Left lung (tissue), 14 donors: ENCODE measurements around the gene EIF3CL. TPM values are rescaled to one million over a fixed set of nuclear protein-coding genes. Genes with fewer than 3 reads are reported as not detected.
A peak's percentile ranks its signal among the peaks of the same experiment; 100 is the strongest.
"Not testable (repeated sequence)": the region's sequence is repeated elsewhere in the genome, so short reads cannot be mapped to it uniquely, and the experiment has no call there.

Experiments
- ATAC-seq: fragments of 200-7000 bp; cut with Tn5 transposase; one replicate; pipeline ENCODE4 v1.9.1; 2020; ENCODE audit warnings: moderate library complexity
- DNase-seq, 4 donors: peaks; one replicate each; pipeline ENCODE4 v3.0.0-alpha.2; 2013 to 2020
- H3K27ac ChIP-seq, 2 donors: fragments of 200-600 bp; sonication (generic) in 1 of 2; one replicate each; pipeline versions ENCODE4 v1.5.0 to v1.8.0; 2020 to 2021
- H3K27me3 ChIP-seq, 2 donors: fragments of 200-600 bp; sonication (generic) in 1 of 2; one replicate each; pipeline versions ENCODE4 v1.5.0 to v1.8.0; 2020 to 2021
- H3K36me3 ChIP-seq, 2 donors: fragments of 200-600 bp; sonication (generic) in 1 of 2; one replicate each; pipeline versions ENCODE4 v1.5.0 to v1.8.0; 2020 to 2021
- H3K4me1 ChIP-seq, 2 donors: fragments of 200-600 bp; one replicate each; pipeline ENCODE4 v1.8.0; 2021
- H3K4me3 ChIP-seq, 2 donors: fragments of 200-600 bp; sonication (generic) in 1 of 2; one replicate each; pipeline versions ENCODE4 v1.5.0 to v1.8.0; 2020 to 2021; ENCODE audit warnings: mild to moderate bottlenecking in 1 of 2
- H3K9me3 ChIP-seq, 2 donors: fragments of 200-600 bp; sonication (generic) in 1 of 2; one replicate each; pipeline versions ENCODE4 v1.5.0 to v1.8.0; 2020 to 2021
- intact Hi-C, 2 donors: fragments of 100-400 bp; cut with DNase I; formaldehyde crosslinking; loops; one replicate each; pipeline versions ENCODE4 v1.11.2 to v1.14.2; 2022
- long read RNA-seq, 12 donors: library from polyadenylated mRNA in 2 of 12; unstranded in 2 of 12; transcript quantifications; one replicate each; pipeline ENCODE4 v2.0.0 and lab custom pipeline, GENCODE V29; 2019 to 2026
- polyA plus RNA-seq, 6 donors: library from polyadenylated mRNA; unstranded; fragments of 120-200 nt; gene quantifications; one replicate each; pipeline ENCODE4 v1.2.1, GENCODE V29; 2013; ENCODE audit not compliant: insufficient read length in 6 of 6
- total RNA-seq, 2 donors: library from RNA; stranded (reverse); fragmentation: NEBNext Ultra II Directional; extraction: Animal tissue kit (Norgen Biotek cat#: 25700); gene quantifications; one replicate each; pipeline ENCODE4 v1.2.1, GENCODE V29; 2021
- donor health status: DM: no; HTN: yes; CAD: no.
- donor health status: DM: no; HTN: no; CAD: no.

EIF3CL gene
- total RNA-seq: 10 to 100 TPM; 10.6 to 42.2 TPM
- 100 to 1,000 TPM in 2 of 6 donors, 10 to 100 TPM in 4; 48.6 to 107 (median 66.4) TPM for polyA plus RNA-seq
- long read RNA-seq, donor 1, transcript EIF3CL-201 (21 exons, 3,085 nt): major isoform, 10 of 522 reads
- long read RNA-seq, donor 1, partial matches to known transcripts: 462 of 522 reads
- long read RNA-seq, donor 1, other reads (novel, unspliced or antisense): 50 of 522 reads
- long read RNA-seq, donor 2, transcript EIF3CL-201 (21 exons, 3,085 nt): major isoform, 6 of 514 reads
- long read RNA-seq, donor 2, partial matches to known transcripts: 408 of 514 reads
- long read RNA-seq, donor 2, other reads (novel, unspliced or antisense): 99 of 514 reads
- long read RNA-seq, donor 3, partial matches to known transcripts: 110 of 144 reads
- long read RNA-seq, donor 3, other reads (novel, unspliced or antisense): 30 of 144 reads
- long read RNA-seq, donor 4, partial matches to known transcripts: 25 of 29 reads
- long read RNA-seq, donor 4, other reads (novel, unspliced or antisense): 1 of 29 reads
- long read RNA-seq, donor 5, transcript EIF3CL-201 (21 exons, 3,085 nt): major isoform, 6 of 432 reads
- long read RNA-seq, donor 5, partial matches to known transcripts: 373 of 432 reads
- long read RNA-seq, donor 5, other reads (novel, unspliced or antisense): 52 of 432 reads
- long read RNA-seq, donor 6, transcript EIF3CL-201 (21 exons, 3,085 nt): major isoform, 8 of 285 reads
- long read RNA-seq, donor 6, partial matches to known transcripts: 232 of 285 reads
- long read RNA-seq, donor 6, other reads (novel, unspliced or antisense): 45 of 285 reads
- long read RNA-seq, donor 7, partial matches to known transcripts: 49 of 83 reads
- long read RNA-seq, donor 7, other reads (novel, unspliced or antisense): 30 of 83 reads
- long read RNA-seq, donor 8, partial matches to known transcripts: 136 of 175 reads
- long read RNA-seq, donor 8, other reads (novel, unspliced or antisense): 36 of 175 reads
- long read RNA-seq, donor 9: 0 reads
- long read RNA-seq, donor 10, partial matches to known transcripts: 25 of 26 reads
- long read RNA-seq, donor 10, other reads (novel, unspliced or antisense): 0 of 26 reads
- long read RNA-seq, donor 11: 0 reads
- long read RNA-seq, donor 12, transcript EIF3CL-201 (21 exons, 3,085 nt): major isoform, 7 of 284 reads
- long read RNA-seq, donor 12, partial matches to known transcripts: 276 of 284 reads
- long read RNA-seq, donor 12, other reads (novel, unspliced or antisense): 0 of 284 reads

GRCh38 chr16:28403220-28404072 is at the start of gene EIF3CL:
EIF3CL (minus strand) TSS chr16:28403841; CDS start chr16:28403618, 223 bp downstream.
- H3K4me3 ChIP-seq: peak within 1 kb of the TSS in 1 of 2 donors; percentile 18
- peak; percentile 100 for ATAC-seq
- H3K27me3 ChIP-seq, H3K4me1 ChIP-seq, intact Hi-C loops, H3K27ac ChIP-seq, H3K36me3 ChIP-seq, H3K9me3 ChIP-seq, DNase-seq: not testable (repeated sequence)

GRCh38 chr16:28447081-28447480 is 43.4 kb upstream of the EIF3CL start:
- H3K36me3 ChIP-seq, H3K4me3 ChIP-seq, H3K9me3 ChIP-seq, DNase-seq, H3K27me3 ChIP-seq, H3K4me1 ChIP-seq, ATAC-seq, H3K27ac ChIP-seq, intact Hi-C loops: not testable (repeated sequence)

DNA sequence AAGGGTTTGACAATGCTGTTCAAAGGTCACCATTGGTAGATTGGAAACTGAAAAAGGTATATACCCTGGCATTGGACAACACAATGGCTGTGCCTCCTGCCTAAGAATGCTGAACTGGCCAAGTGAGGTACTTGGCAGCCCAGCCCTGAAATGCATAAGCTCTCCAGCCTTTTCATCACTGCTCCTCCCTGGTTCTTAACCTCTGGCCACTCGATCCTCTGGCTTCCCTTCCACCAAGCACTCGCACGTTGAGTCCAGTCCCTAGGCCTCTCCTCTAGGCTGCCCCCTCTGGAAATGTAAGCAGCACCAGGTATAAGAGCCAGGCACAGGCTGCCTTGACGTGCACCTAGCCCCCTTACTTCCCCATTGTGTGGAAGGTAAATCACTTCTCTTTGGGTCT is 42.7 kb upstream of the EIF3CL start:
- intact Hi-C loops, DNase-seq: not testable (repeated sequence)

DNA sequence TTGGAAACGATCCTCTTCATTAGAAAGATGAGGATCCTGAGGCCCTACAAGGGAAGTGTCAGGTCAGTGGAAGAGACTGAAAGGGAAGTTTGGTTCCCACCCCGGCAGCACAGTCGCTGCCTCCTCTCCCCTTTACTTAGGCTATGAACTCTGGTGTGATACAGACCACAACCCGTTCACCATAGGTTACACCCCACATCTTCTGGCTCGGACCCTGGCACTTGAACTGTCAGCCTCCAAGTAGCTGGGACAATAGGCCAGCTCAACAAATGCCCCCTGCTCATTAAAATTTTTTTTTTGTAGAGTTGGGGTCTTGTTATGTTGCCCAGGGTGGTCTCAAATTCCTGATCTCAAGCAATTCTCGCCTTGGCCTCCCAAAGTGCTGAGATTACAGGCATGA is 40.3 kb upstream of the EIF3CL start:
- intact Hi-C loops, H3K9me3 ChIP-seq, H3K4me1 ChIP-seq, ATAC-seq, H3K36me3 ChIP-seq, H3K27me3 ChIP-seq, H3K27ac ChIP-seq, H3K4me3 ChIP-seq: not testable (repeated sequence)
- DNase-seq: peak in 2 of 4 donors; percentile 9 to 10

More for the DNA sequence above, 42.7 kb upstream of the EIF3CL start:
- not testable (repeated sequence) for H3K36me3 ChIP-seq, H3K4me1 ChIP-seq, H3K27me3 ChIP-seq, H3K9me3 ChIP-seq, H3K27ac ChIP-seq, H3K4me3 ChIP-seq
- peak; percentile 86 for ATAC-seq

GRCh38 chr16:28438899-28439298 is 35.3 kb upstream of the EIF3CL start:
- H3K4me1 ChIP-seq, H3K9me3 ChIP-seq, H3K27me3 ChIP-seq, H3K4me3 ChIP-seq, H3K27ac ChIP-seq, H3K36me3 ChIP-seq, intact Hi-C loops, ATAC-seq: not testable (repeated sequence)
- peak in 1 of 4 donors; percentile 13 for DNase-seq

DNA sequence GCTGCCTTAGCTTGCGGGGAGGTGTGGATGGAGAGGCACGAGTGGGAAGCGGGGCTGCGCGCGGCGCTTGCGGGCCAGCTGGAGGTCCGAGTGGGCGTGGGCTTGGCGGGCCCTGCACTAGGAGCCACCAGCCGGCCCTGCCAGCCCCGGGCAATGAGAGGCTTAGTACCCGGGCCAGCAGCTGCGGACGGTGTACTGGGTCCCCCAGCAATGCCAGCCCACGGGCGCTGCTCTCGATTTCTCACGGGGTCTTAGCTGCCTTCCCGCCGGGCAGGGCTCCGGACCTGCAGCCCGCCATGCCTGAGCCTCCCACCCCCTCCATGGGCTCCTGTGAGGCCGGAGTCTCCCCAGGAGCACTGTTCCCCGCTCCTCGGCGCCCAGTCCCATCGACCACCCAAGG is 31.7 kb upstream of the EIF3CL start:
- peak in 2 of 4 donors; percentile 2 to 31 for DNase-seq
- H3K9me3 ChIP-seq, H3K4me1 ChIP-seq, H3K36me3 ChIP-seq, H3K27me3 ChIP-seq, H3K4me3 ChIP-seq, ATAC-seq, H3K27ac ChIP-seq, intact Hi-C loops: not testable (repeated sequence)

- H3K4me3 ChIP-seq, H3K36me3 ChIP-seq, H3K27ac ChIP-seq, H3K27me3 ChIP-seq, H3K4me1 ChIP-seq, DNase-seq, H3K9me3 ChIP-seq, intact Hi-C loops: not testable (repeated sequence)
- ATAC-seq: peak; percentile 100
These were observed 22.5 kb upstream of the EIF3CL start for GRCh38 chr16:28426060-28426680.

DNA sequence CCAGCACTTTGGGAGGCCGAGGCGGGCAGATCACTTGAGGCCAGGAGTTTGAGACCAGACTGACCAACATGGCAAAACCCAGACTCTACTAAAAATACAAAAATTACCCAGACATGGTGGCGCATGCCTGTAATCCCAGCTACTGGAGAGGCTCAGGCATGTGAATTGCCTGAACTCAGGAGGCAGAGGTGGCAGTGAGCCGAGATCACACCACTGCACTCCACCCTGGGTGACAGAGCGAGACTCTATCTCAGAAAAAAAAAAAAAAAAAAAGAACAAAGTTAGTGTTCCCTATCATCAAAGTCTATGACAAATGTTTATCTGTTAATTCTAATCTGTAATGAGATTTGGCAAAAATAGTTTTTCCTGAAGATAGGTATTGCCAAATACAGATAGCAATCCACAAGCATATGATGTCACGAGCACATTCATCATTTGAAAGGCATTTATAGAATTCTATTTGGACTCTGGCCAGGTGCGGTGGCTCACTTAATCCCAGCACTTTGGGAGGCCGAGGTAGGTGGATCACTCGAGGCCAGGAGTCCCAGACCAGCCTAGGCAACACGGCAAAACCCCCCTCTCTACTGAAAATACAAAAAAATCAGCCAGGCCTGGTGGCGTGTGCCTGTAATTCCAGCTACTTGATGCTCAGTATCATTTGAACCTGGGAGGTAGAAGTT is 17.6 kb upstream of the EIF3CL start:
- H3K27ac ChIP-seq, H3K27me3 ChIP-seq, H3K36me3 ChIP-seq, intact Hi-C loops, H3K4me1 ChIP-seq, H3K4me3 ChIP-seq, H3K9me3 ChIP-seq, DNase-seq: not testable (repeated sequence)
- peak; percentile 68 for ATAC-seq

DNA sequence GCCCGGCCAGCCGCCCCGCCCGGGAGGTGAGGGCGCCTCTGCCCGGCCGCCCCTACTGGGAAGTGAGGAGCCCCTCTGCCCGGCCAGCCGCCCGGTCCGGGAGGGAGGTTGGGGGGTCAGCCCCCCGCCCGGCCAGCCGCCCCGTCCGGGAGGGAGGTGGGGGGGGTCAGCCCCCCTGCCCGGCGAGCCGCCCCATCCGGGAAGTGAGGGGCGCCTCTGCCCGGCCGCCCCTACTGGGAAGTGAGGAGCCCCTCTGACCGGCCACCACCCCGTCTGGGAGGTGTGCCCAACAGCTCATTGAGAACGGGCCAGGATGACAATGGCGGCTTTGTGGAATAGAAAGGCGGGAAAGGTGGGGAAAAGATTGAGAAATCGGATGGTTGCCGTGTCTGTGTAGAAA is 13.4 kb upstream of the EIF3CL start:
- H3K4me3 ChIP-seq, H3K27ac ChIP-seq, H3K36me3 ChIP-seq, H3K4me1 ChIP-seq, H3K9me3 ChIP-seq, ATAC-seq, H3K27me3 ChIP-seq, intact Hi-C loops: not testable (repeated sequence)
- peak in 1 of 4 donors; percentile 7 for DNase-seq

DNA sequence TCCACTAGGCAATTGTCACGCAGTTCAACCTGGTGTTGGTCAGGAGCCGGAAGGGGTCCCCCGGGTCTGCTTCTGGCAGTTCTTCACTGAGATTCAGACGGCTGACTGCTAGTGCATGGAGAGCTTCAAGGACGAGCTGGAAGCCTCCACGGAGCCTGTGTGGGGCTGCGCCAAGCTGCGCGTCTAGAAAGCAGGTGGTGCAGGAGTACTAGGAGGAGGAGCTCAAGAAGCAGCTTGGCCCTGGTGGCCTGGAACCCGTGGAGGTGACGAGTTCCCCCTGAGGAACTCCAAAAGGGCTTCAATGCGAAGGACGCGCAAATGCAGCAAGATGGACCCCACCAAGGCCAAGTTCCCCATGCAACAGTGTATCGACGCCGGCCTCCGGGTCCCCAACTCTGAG is 10.9 kb upstream of the EIF3CL start:
- DNase-seq: peak in 1 of 4 donors; percentile 40
- H3K27ac ChIP-seq, intact Hi-C loops: not testable (repeated sequence)

GRCh38 chr16:28413585-28413984 is 9.9 kb upstream of the EIF3CL start:
- H3K4me3 ChIP-seq, H3K27me3 ChIP-seq, H3K9me3 ChIP-seq, ATAC-seq, H3K36me3 ChIP-seq, DNase-seq, intact Hi-C loops, H3K27ac ChIP-seq, H3K4me1 ChIP-seq: not testable (repeated sequence)

More for the DNA sequence above, 10.9 kb upstream of the EIF3CL start:
- H3K4me1 ChIP-seq, H3K27me3 ChIP-seq, H3K9me3 ChIP-seq, H3K4me3 ChIP-seq, ATAC-seq, H3K36me3 ChIP-seq: not testable (repeated sequence)
